Osteoblast (primary cell): ENCODE results near the gene TTLL7. TPM values are rescaled to one million over a fixed set of nuclear protein-coding genes. Genes with fewer than 3 reads are reported as not detected.

Experiments used
- DNase-seq: peaks from one replicate; pipeline ENCODE4 v3.0.0; 2011; ENCODE audit warnings: low spot score, mixed read lengths; ENCODE audit not compliant: insufficient read length; ENCODE audit errors: missing footprints
- H2AFZ ChIP-seq: 2 replicates; pipeline ENCODE4 v1.6.0; 2011; ENCODE audit warnings: mild to moderate bottlenecking, low read length
- H3K27ac ChIP-seq: 2 replicates; pipeline ENCODE4 v1.5.1; 2011; ENCODE audit warnings: mild to moderate bottlenecking, low read depth, low read length, moderate library complexity
- H3K27me3 ChIP-seq: 2 replicates; pipeline ENCODE4 v1.6.0; 2012; ENCODE audit warnings: mild to moderate bottlenecking, control low read depth, inconsistent platforms, low read length, moderate library complexity; ENCODE audit not compliant: insufficient read depth
- H3K36me3 ChIP-seq: 2 replicates; pipeline ENCODE4 v1.5.1; 2011; ENCODE audit warnings: mild to moderate bottlenecking, low read length, control low read depth, moderate library complexity; ENCODE audit not compliant: insufficient read depth
- H3K4me1 ChIP-seq: 2 replicates; pipeline ENCODE4 v1.5.1; 2011; ENCODE audit warnings: mild to moderate bottlenecking, low read length, control low read depth, moderate library complexity; ENCODE audit not compliant: insufficient read depth
- H3K4me2 ChIP-seq: 2 replicates; pipeline ENCODE4 v1.6.0; 2011; ENCODE audit warnings: mild to moderate bottlenecking, low read length; ENCODE audit not compliant: insufficient read depth
- H3K4me3 ChIP-seq: fragments of 200-600 bp; sonication (generic); 3 replicates; pipeline ENCODE4 v1.5.1; 2012; ENCODE audit warnings: mild to moderate bottlenecking, low read length, inconsistent platforms; ENCODE audit not compliant: insufficient read depth
- H3K79me2 ChIP-seq: 2 replicates; pipeline ENCODE4 v1.6.0; 2012; ENCODE audit warnings: mild to moderate bottlenecking, low read length, control low read depth, inconsistent platforms; ENCODE audit not compliant: insufficient read depth
- H3K9me3 ChIP-seq: 2 replicates; pipeline ENCODE4 v1.5.1; 2011; ENCODE audit warnings: low read depth, low read length, control low read depth
- H4K20me1 ChIP-seq: 2 replicates; pipeline ENCODE4 v1.6.0; 2012; ENCODE audit warnings: mild to moderate bottlenecking, low read length, control low read depth; ENCODE audit not compliant: insufficient read depth
- total RNA-seq: library from RNA; depleted of rRNA; stranded (reverse); fragments of >200 nt; gene quantifications from 2 replicates; pipeline ENCODE4 v1.2.3, GENCODE V29; 2012
- TF ChIP-seq, protein P1 (sequence below): IDR thresholded peaks from 2 replicates; pipeline ENCODE4 v1.5.1; 2011; ENCODE audit warnings: mild to moderate bottlenecking, low read depth, low read length, moderate library complexity; ENCODE audit errors: extremely low read depth

TTLL7 gene
- total RNA-seq, 1 donor = 13.8 TPM

DNA sequence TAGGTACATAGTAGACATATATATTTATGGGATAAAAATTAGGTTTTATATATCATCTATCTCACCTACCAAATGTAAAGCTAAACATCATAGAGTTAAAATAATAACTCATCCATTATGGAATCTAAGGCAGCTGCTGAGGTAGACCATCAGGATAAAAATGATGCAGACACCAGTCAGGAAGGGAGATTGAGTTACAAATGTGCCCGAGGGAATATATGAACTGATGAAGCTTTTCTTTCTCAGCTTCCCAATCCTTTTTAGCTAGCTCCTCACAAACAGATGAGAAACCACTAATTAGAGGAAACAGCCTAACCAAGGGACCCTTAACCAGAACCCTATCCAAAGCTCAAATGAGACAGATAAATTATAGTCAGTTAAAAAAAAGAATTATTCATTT lies 20.9 kb downstream of the TTLL7 start:
- TF ChIP-seq, protein P1, sequence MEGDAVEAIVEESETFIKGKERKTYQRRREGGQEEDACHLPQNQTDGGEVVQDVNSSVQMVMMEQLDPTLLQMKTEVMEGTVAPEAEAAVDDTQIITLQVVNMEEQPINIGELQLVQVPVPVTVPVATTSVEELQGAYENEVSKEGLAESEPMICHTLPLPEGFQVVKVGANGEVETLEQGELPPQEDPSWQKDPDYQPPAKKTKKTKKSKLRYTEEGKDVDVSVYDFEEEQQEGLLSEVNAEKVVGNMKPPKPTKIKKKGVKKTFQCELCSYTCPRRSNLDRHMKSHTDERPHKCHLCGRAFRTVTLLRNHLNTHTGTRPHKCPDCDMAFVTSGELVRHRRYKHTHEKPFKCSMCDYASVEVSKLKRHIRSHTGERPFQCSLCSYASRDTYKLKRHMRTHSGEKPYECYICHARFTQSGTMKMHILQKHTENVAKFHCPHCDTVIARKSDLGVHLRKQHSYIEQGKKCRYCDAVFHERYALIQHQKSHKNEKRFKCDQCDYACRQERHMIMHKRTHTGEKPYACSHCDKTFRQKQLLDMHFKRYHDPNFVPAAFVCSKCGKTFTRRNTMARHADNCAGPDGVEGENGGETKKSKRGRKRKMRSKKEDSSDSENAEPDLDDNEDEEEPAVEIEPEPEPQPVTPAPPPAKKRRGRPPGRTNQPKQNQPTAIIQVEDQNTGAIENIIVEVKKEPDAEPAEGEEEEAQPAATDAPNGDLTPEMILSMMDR = no peak
- Histone ChIP-seq H3K36me3 (no peaks in the 10 kb centered on the region), H3K4me1 (no peaks in the 10 kb centered on the region), H3K27ac (no peak overlapping the region), H2AFZ (no peak overlapping the region), H3K79me2 (no peaks in the 10 kb centered on the region), H4K20me1 (no peaks in the 10 kb centered on the region), H3K4me3 (no peak overlapping the region), H3K4me2 (no peak overlapping the region), H3K27me3 (no peaks in the 10 kb centered on the region), H3K9me3 (no peaks in the 10 kb centered on the region)
- no peak for DNase-seq

DNA sequence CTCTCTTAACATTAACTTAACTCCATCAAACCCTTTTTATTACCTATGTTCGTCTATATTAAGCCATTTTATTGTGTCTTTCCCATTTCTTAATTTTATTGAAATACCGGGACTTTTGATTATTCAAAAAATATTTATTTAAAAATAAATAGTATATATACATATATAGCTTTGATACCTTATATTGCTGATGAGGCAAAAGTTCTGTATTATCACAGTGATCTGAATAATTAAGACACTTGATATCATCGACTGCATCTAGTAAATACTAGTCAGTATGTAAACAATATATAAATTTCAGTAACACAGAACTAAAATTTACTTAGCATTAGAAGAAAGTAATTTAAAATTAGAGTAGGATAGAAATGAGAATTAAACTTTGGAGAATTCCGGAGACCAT lies 22.0 kb downstream of the TTLL7 start:
- Histone ChIP-seq H3K4me2 (no peak overlapping the region), H4K20me1 (no peaks in the 10 kb centered on the region), H3K4me1 (no peaks in the 10 kb centered on the region), H2AFZ (no peak overlapping the region), H3K79me2 (no peaks in the 10 kb centered on the region), H3K36me3 (no peaks in the 10 kb centered on the region), H3K27ac (no peak overlapping the region), H3K4me3 (no peak overlapping the region), H3K27me3 (no peaks in the 10 kb centered on the region), H3K9me3 (no peaks in the 10 kb centered on the region)
- no peak for DNase-seq
- TF ChIP-seq, protein P1 = no peak

DNA sequence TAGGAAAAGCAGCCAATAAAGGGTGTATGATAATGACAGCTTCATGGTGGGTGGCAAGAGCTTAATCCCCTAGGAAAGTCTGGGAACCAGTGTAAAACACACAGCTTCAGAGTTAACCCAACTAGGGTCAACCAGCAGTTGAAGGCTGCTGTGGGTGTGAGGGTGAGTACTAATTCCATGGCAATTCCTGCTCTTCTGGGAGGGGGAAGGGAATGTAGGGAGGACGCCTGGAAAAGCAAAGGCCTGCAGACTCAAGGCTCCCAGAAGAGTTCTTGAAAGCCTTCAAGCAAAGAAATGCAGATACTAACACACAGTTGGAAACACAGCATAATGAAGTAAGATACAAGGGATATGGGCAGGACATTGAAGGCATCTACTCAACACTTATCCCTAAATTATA lies 28.1 kb downstream of the TTLL7 start:
- TF ChIP-seq, protein P1 = no peak
- H3K27ac ChIP-seq = no peak overlapping the region
- H3K79me2 ChIP-seq = no peaks in the 10 kb centered on the region
- no peaks in the 10 kb centered on the region for H3K36me3 ChIP-seq
- H3K4me1 ChIP-seq = no peaks in the 10 kb centered on the region
- H3K9me3 ChIP-seq = no peaks in the 10 kb centered on the region
- DNase-seq = no peak
- H3K4me3 ChIP-seq = no peak overlapping the region
- H4K20me1 ChIP-seq = no peaks in the 10 kb centered on the region
- no peak overlapping the region for H2AFZ ChIP-seq
- H3K4me2 ChIP-seq = no peak overlapping the region
- H3K27me3 ChIP-seq = no peaks in the 10 kb centered on the region

DNA sequence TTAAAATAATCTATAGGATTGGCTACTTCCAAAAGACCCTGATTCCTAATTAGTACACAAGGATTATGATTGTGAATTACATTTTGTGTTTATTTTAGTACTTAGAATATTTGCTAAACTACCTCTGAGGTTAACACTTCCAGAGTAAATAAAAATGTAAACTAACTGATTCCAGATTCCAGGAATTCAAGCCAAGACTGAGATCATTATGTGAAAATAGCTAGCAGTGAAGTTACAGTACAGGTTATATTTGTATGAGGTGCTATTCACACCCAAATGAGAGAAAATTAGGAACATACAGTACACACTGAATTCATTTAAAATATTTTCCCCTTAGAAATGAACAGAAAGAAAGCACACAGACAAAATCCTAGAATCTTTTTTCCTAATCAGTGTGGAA lies 28.8 kb downstream of the TTLL7 start:
- H3K9me3 ChIP-seq = no peaks in the 10 kb centered on the region
- no peaks in the 10 kb centered on the region for H4K20me1 ChIP-seq
- H3K36me3 ChIP-seq = no peaks in the 10 kb centered on the region
- no peak overlapping the region for H2AFZ ChIP-seq
- H3K4me2 ChIP-seq = no peak overlapping the region
- no peaks in the 10 kb centered on the region for H3K4me1 ChIP-seq
- H3K79me2 ChIP-seq = no peaks in the 10 kb centered on the region
- H3K27ac ChIP-seq = no peak overlapping the region
- TF ChIP-seq, protein P1 = no peak
- no peaks in the 10 kb centered on the region for H3K27me3 ChIP-seq
- no peak for DNase-seq
- H3K4me3 ChIP-seq = no peak overlapping the region
